ENCODE measurements around the gene SENP6.

SENP6 gene

DNA sequence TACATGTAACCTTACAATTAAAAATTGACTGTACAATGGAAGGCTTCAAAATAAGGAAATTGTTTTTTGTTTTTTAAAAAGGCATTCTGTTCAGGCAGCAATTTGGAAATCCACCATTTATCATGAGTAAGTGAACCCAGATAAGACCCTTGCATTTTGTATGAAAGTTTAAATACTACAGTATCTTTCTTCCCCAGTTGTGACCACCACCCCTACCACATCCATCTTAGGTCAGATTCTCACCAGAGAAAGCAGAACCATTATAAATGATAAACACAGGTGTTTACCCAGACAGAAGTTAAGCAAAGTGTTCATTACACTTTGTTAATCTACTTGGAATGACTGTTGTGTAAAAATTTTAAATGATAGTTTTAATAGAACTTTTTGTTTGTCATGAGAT, 20.2 kb downstream of the SENP6 start:
- no peak for TF ChIP-seq CTCF (IDR thresholded peaks at IDR 0.05)

DNA sequence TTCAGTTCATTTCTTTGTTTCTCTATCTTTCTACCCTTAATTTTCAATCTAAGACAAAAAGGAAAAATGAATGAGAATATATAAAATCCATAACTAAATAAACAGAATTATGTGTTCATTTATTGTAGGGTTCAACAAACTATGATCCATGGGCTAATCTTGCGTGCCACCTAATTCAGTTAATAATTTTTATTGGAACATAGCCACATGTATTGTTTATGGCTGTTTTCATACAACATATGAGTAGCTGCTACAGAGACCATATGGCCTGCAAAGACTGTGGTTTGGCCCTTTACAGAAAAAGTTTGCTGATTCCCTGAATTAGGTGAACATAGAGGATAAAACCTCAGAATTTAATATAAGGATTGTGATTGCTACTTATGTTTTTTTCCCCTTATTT, 21.8 kb downstream of the SENP6 start:
- TF ChIP-seq CTCF (IDR thresholded peaks at IDR 0.05), result no peak

DNA sequence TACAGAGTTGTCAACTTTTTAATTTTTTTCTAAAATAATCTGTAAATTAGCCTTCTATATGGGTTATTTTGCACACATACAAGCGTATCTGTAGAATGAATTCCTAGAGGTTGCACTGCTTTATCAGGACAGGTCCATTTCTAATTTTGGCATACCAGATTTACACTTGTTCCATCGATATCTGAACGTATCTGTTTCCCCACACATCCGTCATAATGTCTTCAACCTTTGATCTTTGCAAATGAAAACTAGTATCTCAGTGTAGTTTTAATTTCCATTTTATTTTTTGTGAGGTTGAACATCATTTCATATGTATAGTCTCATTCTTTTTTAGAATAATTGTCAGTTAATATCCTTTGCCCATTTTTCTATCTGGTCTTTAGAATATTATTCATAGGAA, 22.7 kb downstream of the SENP6 start:
- no peak for TF ChIP-seq CTCF (IDR thresholded peaks at IDR 0.05)

DNA sequence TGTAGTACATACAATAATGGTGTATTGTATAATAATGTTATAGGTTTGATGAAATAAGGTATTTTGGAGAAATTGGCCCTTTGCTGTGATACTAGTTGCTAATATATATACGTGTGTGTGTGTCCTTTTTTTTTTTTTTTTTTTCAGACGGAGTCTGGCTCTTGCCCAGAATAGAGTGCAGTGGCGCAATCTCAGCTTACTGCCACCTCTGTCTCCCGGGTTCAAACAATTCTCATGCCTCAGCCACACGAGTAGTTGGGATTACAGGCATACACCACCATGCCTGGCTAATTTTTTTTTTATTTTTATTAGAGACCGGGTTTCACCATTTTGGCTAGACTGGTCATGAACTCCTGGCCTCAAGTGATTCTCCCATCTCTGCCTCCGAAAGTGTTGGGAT, 23.3 kb downstream of the SENP6 start:
- TF ChIP-seq CTCF (IDR thresholded peaks at IDR 0.05), result no peak

GRCh38 chr6:75626561-75626960, 24.9 kb downstream of the SENP6 start:
- TF ChIP-seq CTCF (IDR thresholded peaks at IDR 0.05), result no peak

DNA sequence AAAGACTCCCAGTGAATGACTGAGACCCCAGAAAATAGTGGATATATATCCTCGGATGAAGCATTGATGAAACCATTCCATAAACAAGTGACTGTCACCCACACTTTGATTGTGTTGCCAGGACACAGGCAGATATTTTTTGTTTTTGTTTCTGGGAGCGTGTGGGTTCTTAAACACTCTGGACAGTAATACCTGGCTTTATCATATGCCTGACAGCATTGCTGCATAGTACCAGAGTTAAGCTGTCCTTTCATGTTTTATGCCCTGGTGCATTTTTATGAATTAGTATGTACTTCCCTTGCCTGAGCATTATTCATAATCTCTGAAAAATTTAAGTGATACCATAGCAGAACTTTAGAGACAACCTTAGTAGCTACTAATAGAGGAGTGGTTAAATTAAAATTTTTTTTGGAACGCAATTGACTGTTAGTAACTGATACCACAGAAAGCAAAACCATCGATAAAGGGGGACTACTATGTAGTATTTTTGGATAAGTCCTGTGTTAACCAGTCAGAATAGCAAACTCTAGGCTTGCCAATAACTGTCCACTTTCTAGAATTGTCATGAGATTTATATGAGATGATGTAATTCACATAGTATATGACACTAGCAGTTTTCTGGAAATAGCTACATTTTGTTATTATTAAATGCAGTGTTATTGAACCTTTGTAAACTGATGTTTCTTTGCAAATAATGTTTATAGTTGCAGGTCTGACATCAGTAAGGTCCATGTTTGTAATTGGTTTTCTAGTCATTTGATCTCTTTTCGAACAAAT, 30.4 kb downstream of the SENP6 start:
- TF ChIP-seq CTCF (IDR thresholded peaks at IDR 0.05), result no peak

DNA sequence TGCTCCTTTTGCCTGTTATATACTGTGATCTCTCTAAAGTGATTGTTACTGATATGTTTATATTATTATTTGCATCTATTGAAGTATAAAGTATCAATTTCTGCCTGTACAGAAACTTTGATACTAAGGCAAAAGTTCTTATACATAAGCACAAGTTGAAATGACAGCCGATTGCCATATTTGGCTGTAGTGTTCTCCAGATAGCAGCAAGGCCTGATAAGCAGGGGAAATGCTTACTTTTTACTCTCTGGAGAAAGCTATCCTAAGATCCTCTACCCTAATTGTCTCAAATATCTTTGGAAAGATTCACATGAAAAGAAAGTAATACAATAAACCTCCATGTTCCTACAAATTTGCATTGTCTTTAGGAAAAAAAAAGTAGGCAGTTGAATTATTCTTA, 31.4 kb downstream of the SENP6 start:
- no peak for TF ChIP-seq CTCF (IDR thresholded peaks at IDR 0.05)

DNA sequence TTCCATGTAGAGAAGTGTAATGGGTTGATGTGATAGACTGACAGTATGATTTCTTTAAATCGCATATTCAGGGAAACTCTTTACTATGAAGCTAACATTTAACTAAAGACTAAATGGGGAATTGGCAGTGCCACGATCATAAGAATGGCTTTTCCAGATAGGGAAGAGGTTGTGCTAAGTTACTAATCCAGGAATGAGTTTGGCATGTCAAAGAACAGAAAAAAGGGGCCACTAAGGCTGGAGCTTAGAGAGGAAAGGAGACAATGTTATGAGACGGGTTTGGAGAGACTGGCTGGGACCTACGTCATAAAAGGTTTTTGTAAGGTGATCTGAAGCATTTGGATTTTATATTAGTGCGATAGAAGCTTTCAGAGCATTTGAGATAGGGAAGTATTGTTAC, 40.6 kb downstream of the SENP6 start:
- no peak for TF ChIP-seq CTCF (IDR thresholded peaks at IDR 0.05)

All from LNCAP (cell line).